ENCODE measurements around the gene ZNF135.

- TF ChIP-seq EZH2 (IDR thresholded peaks at IDR 0.05; ENCODE audit: borderline replicate concordance, low read length) (no peak), CTCF (conservative IDR thresholded peaks at IDR 0.05 in 1 of 2, IDR thresholded peaks at IDR 0.05 in 1 of 2; ENCODE audit: extremely low read depth in 1 of 2, insufficient read depth in 1 of 2, low read depth in 1 of 2, low read length in 2 of 2) (no peak)
Measured at GRCh38 chr19:58009666-58010301, 49.3 kb upstream of the ZNF135 start.

Measured in mammary epithelial cell (primary cell).